Parathyroid adenoma (tissue), 2 donors: ENCODE data around the gene ANKRD44.

ENCODE experiments used
- H2AFZ ChIP-seq: fragments of 300-600 bp; sonication (generic); one replicate; pipeline ENCODE4 v1.7.0; 2017; ENCODE audit warnings: antibody characterized with exemption, mild to moderate bottlenecking
- H3K27ac ChIP-seq: fragments of 300-600 bp; sonication (generic); one replicate; pipeline ENCODE4 v1.7.0; 2017
- H3K27me3 ChIP-seq: fragments of 300-600 bp; sonication (generic); one replicate; pipeline ENCODE4 v1.7.0; 2017; ENCODE audit warnings: low read length; ENCODE audit not compliant: control insufficient read depth, insufficient read depth
- H3K36me3 ChIP-seq: fragments of 300-600 bp; sonication (generic); one replicate; pipeline ENCODE4 v1.7.0; 2017; ENCODE audit warnings: low read length; ENCODE audit not compliant: control insufficient read depth, insufficient read depth
- H3K4me1 ChIP-seq: fragments of 300-600 bp; sonication (generic); one replicate; pipeline ENCODE4 v1.7.0; 2017; ENCODE audit warnings: control low read depth
- H3K4me2 ChIP-seq: fragments of 300-600 bp; sonication (generic); one replicate; pipeline ENCODE4 v1.7.0; 2017; ENCODE audit warnings: low read length
- H3K4me3 ChIP-seq: fragments of 300-600 bp; sonication (generic); one replicate; pipeline ENCODE4 v1.7.0; 2017; ENCODE audit warnings: low read depth, low read length
- H3K79me2 ChIP-seq: fragments of 300-600 bp; sonication (generic); one replicate; pipeline ENCODE4 v1.7.0; 2017; ENCODE audit warnings: control low read depth
- H3K9ac ChIP-seq: fragments of 300-600 bp; sonication (generic); one replicate; pipeline ENCODE4 v1.7.0; 2017; ENCODE audit warnings: mild to moderate bottlenecking
- H3K9me3 ChIP-seq: fragments of 300-600 bp; sonication (generic); one replicate; pipeline ENCODE4 v1.7.0; 2017; ENCODE audit warnings: low read length; ENCODE audit not compliant: control insufficient read depth
- CTCF ChIP-seq: fragments of 300-600 bp; sonication (generic); IDR thresholded peaks from one replicate; pipeline ENCODE4 v1.7.0; 2017; ENCODE audit warnings: antibody characterized with exemption, mild to moderate bottlenecking
- donor health status: primary hyperparathyroidism.

ANKRD44 gene

GRCh38 chr2:197219636-197220035, 90.9 kb downstream of the ANKRD44 start:
- no peak overlapping the region for H3K4me3 ChIP-seq
- no peak overlapping the region for H3K9ac ChIP-seq
- H3K27me3 ChIP-seq = no peaks in the 10 kb centered on the region
- peaks cover 6% of the 10 kb centered on the region for H3K79me2 ChIP-seq
- no peak for TF ChIP-seq CTCF
- no peak overlapping the region for H3K27ac ChIP-seq
- no peaks in the 10 kb centered on the region for H3K36me3 ChIP-seq
- H3K4me1 ChIP-seq = no peaks in the 10 kb centered on the region
- H2AFZ ChIP-seq = no peak overlapping the region
- H3K4me2 ChIP-seq = no peak overlapping the region
- no peaks in the 10 kb centered on the region for H3K9me3 ChIP-seq

- Histone ChIP-seq H3K27ac (no peak overlapping the region), H3K4me1 (no peaks in the 10 kb centered on the region)
- TF ChIP-seq CTCF = no peak
Measured at GRCh38 chr2:197217541-197217940, 93.0 kb downstream of the ANKRD44 start.

GRCh38 chr2:197216361-197216979, 94.1 kb downstream of the ANKRD44 start:
- Histone ChIP-seq H3K4me2 (no peak overlapping the region), H3K4me3 (no peak overlapping the region), H3K79me2 (peaks cover 6% of the 10 kb centered on the region), H3K4me1 (no peaks in the 10 kb centered on the region), H3K27ac (no peak overlapping the region), H3K27me3 (no peaks in the 10 kb centered on the region), H3K9me3 (no peaks in the 10 kb centered on the region), H3K36me3 (no peaks in the 10 kb centered on the region), H2AFZ (no peak overlapping the region), H3K9ac (no peak overlapping the region)
- TF ChIP-seq CTCF = no peak

More at GRCh38 chr2:197217541-197217940, 93.0 kb downstream of the ANKRD44 start:
- Histone ChIP-seq H3K4me2 (no peak overlapping the region), H3K9ac (no peak overlapping the region), H2AFZ (no peak overlapping the region), H3K27me3 (no peaks in the 10 kb centered on the region), H3K79me2 (peaks cover 6% of the 10 kb centered on the region), H3K9me3 (no peaks in the 10 kb centered on the region), H3K36me3 (no peaks in the 10 kb centered on the region), H3K4me3 (no peak overlapping the region)

GRCh38 chr2:197215748-197216360, 94.7 kb downstream of the ANKRD44 start:
- no peak overlapping the region for H3K9ac ChIP-seq

More at GRCh38 chr2:197215748-197216360, 94.7 kb downstream of the ANKRD44 start:
- H3K4me1 ChIP-seq = no peaks in the 10 kb centered on the region
- no peak overlapping the region for H2AFZ ChIP-seq
- H3K27me3 ChIP-seq = no peaks in the 10 kb centered on the region
- no peak overlapping the region for H3K4me3 ChIP-seq
- H3K4me2 ChIP-seq = no peak overlapping the region
- H3K79me2 ChIP-seq = peaks cover 6% of the 10 kb centered on the region
- H3K9me3 ChIP-seq = no peaks in the 10 kb centered on the region
- no peak overlapping the region for H3K27ac ChIP-seq
- H3K36me3 ChIP-seq = no peaks in the 10 kb centered on the region
- TF ChIP-seq CTCF = no peak
